ENCODE measurements around the gene GLCCI1.

GRCh38 chr7:8037151-8037550, 68.6 kb downstream of the GLCCI1 start:
- TF ChIP-seq CTCF (IDR thresholded peaks at IDR 0.05; ENCODE audit: low read depth, low read length) (no peak), POLR2A (IDR thresholded peaks at IDR 0.05; ENCODE audit: extremely low read depth, insufficient read length) (no peak)
